ENCODE data around the gene PRPF40A.

Gene PRPF40A

DNA sequence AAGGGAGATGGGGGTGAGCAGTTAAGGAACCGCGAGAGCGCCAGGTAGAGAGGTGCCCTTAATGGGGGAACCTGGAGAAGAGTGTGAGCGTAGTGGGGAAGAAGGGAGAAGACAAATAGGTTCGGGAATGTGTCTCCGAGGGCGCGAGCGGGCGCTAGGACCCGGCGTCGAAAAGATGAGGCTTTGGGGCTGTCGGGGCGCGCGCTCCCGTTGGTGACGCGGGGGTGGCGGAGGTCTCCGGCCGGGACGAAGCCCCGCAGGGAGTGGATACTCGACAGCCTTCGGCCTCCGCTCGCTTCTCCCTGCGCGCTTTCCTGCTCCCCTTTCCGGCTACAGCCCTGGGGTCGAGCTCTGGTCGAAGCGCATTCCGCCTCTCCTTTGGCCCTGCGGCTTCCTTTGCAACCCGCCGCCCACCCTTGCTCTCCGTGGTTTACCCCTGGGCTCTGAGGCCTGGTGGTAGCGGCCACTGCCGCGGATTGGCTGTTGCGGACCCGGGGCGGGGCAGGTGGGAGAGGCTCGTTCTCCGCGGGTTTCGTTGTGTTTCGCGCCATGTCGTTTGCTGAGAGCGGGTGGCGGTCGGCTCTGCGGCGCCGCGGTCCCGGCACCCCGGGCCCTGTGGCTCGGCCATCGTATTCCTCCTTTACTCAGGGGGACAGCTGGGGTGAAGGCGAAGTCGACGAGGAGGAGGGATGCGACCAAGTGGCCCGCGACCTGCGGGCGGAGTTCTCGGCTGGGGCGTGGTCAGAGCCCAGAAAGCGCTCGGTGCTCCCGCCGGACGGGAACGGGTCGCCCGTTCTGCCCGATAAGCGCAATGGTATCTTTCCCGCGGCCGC is 1.0 kb upstream of the PRPF40A start, which contains the start of gene ARL6IP6:
Gene ARL6IP6 (plus strand): TSS at position 545 of the 833 bp plus-strand sequence. CDS start 5 bp downstream, at position 550.
- DNase-seq (ENCODE audit: low read depth in 3 of 3, low spot score in 1 of 3), result peak; percentile 78 to 85 (median 79)

DNA sequence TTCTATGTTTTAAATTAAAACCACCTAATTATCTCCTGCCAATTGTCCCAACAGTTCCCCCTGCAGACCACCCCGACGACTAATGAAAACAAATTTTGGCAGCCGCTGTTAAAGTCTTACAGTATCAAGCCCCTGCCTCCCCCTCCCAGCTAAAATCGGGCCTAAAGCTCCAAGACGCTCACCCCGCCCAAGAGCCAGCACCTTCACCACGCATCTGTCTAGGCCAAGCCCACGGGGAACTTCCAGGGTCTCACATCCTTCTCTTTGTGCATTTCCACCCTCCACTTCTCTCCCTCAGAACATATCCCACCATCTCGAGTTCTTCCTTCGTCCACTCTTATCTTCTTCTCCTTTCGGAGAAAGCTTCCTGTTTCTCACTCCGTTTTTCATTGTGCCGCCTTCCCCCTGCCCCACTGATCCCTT is 445 bp downstream of the PRPF40A start:
- DNase-seq (ENCODE audit: low read depth in 3 of 3, low spot score in 1 of 3), result peak in 1 of 3 donors; percentile 22

DNA sequence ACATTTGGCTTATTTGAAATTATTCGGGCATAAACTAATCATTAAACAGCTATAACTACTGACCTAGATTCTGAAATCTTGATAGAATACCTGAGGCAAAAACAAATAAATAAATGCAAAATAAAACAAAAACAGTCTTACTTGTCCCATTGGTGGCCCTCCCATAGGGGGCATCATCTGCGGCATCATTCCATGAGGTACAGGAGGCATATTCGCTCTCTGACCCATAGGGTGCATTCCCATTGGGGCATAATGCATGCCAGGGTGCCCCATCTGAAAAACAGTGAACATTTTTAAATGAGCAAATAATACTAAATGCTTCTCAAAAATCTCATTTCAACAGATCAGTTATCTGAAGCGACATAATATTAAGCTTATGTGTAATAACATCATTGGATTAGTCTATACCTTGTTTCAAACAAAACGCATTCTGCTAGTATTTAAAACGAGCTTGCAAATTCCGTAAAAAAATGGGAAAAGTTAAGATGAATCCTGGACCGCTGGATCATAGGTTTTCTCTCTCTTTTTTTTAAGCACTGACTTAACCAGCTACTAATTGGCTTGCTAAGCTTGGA is 1.3 kb downstream of the PRPF40A start:
- no peak for DNase-seq (ENCODE audit: low read depth in 3 of 3, low spot score in 1 of 3)

DNA sequence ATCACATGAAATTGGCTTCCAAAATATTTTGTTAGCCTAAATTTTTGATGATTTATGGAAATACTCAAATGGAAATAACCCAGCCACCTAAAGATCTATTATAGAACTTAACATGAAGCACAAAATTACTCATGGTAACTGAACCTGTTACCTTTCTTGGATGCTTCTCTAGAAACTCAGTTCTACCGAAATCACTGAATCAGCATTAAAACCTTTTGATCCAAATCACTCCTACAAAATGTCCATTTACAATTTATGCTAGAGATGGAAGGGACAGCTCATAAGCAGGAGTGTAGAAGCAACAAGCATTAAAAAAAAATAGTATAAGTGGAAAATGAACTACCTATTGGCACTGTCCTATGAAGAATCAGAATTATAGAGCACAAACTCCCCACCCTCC is 2.1 kb downstream of the PRPF40A start:
- no peak for DNase-seq (ENCODE audit: low read depth in 3 of 3, low spot score in 1 of 3)

DNA sequence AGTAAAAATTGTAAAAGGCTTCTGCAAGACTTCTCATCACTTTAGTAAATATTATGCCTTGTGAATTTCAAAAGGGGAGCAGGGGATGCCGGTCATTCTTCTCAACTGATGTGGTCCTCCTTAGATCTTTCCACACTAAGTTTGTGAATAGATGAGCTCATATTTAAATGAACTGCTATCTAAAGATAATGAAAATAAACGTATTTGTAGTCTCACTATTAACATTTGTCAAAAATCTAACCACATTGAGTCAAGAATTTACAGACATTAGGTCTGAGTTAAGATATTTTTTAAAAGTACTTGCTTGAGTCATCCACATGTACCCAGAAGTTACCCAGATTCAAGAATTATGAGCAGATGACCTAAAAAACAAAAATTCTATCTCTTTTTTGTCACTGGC is 6.5 kb downstream of the PRPF40A start:
- DNase-seq (ENCODE audit: low read depth in 3 of 3, low spot score in 1 of 3), result no peak

DNA sequence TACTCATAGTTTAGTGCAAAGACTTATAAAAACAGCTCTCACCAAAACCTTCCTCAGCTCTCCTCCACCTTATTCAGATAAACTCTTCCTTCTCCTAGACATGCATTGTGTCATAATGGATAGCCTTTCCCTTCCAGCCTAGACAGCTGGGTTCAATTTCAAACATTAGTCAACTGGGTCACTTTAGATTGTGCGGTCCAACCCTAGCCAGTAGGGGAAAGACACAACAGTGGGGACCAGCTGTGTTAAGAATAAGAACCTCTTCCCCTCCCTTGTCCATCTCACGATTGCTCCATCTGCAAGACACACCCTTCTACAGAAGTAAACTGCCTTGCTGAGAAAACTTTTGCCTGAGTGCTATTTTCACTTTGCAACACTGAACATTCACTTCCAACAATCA is 8.5 kb downstream of the PRPF40A start:
- DNase-seq (ENCODE audit: low read depth in 3 of 3, low spot score in 1 of 3), result no peak

DNA sequence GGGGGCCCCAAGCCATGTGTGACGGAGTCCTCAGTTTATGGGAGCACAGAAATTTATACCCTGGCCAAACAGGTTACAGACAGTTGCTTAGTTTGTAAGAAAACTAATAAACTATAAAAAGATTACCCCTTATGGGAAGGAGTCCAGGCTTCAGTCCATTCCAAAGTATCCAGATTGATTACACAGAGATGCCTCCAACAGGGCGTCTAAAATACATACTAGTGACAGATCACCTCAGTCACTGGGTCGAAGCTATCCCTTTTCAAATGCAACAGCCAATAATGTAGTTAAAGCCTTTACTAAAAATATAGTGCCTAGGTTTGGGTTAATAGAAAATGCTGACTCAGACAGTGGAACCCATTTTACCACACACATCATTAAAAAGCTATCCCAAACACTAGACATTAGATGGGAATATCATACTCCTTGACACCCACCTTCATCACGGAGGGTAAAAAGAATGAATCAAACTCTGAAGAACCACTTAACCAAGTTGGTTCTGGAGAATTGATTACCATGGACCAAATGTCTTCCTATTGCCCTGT is 10.7 kb downstream of the PRPF40A start:
- DNase-seq (ENCODE audit: low read depth in 3 of 3, low spot score in 1 of 3), result no peak

DNA sequence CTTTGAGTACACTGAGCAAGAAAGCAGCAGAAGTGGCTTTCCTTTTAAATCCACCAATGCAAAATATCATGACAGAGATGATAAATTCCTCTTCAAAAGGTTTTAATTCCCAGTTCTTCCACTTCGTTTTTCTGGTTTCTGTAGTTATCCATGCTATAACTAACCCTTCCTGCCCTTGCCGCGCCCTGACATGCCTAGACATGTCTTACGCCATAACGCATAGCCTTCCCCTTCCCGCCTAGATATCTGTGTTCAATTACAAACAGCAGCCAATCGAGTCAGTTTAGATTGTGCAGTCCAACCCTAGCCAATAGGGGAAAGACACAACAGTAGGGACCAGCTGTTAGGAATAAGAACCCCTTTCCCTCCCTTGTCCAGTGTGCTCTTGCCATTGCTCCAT is 16.1 kb downstream of the PRPF40A start:
- no peak for DNase-seq (ENCODE audit: low read depth in 3 of 3, low spot score in 1 of 3)

DNA sequence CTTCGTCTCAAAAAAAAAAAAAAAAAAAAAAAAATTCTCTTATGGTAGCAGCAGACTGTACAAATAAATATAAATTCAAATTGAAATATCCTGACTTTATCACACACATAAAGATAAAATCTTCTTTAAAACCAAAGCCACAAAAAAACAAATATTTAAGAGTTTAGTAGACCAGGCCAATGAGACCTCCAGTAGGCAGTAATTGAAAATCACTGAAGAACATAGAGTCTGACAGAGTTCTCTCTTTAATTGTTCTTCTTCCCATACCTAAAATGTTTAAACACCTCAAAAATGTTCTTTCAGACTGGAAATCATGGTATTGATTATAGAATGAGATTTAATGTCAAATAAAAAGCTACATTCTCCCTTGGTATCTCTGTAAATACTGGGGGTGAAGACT is 20.8 kb downstream of the PRPF40A start:
- no peak for DNase-seq (ENCODE audit: low read depth in 3 of 3, low spot score in 1 of 3)

DNA sequence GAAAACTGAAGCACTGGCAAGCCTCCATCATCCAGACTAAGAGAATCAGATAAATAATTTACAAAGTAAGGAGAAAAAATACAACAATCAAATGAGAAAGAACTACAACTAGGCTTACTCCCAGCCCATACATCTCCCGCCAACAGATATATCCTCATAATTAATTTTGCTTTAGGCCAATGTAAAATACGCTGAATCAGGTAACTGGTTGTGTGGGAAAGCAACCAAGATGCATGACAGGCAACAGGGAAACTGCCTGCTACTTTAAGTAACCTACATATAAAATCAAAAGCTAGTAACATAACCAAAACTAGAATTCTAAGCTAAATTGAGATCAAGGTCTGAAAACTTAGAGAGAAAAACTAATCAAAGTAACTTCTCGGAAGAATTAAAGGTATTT is 21.5 kb downstream of the PRPF40A start:
- DNase-seq (ENCODE audit: low read depth in 3 of 3, low spot score in 1 of 3), result no peak

DNA sequence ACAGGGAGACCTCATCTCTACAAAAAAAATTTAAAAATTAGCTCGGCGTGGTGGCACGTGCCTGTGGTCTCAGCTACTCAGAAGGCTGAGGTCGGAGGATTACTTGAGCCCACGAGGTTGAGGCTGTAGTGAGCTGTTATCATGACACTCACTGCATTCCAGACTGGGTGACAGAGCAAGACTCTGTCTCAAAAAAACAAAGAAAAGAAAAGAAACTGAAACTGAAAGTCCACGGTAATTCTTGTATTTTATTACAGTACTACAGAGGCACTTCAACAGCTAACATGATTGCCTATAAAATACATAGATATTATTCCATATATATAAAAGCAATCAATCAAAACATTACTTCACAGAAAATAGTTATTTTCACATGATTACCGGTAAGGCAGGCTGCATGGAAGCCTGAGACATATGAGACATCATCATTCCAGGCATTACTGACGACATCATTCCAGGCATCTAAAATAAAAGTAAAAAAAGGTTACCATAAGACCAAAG is 23.1 kb downstream of the PRPF40A start:
- no peak for DNase-seq (ENCODE audit: low read depth in 3 of 3, low spot score in 1 of 3)

DNA sequence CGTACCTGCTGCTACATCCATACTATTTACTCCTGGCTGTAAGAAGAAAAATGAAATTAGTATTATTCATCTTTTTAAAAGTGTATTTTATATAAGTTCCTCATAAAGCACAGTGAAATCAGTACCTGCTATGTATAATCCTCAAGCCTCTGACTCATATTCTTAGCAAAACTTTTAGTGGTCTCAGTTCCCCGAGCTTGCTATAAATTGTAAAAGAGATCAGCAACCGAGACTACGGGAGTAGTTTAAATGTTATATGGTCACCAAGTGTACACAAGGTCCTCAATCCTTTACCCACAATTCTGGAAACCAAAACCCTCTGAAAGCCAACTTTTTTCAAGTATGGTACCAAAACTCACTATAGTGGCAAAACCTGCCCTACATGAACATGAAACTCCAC is 24.2 kb downstream of the PRPF40A start:
- no peak for DNase-seq (ENCODE audit: low read depth in 3 of 3, low spot score in 1 of 3)

DNA sequence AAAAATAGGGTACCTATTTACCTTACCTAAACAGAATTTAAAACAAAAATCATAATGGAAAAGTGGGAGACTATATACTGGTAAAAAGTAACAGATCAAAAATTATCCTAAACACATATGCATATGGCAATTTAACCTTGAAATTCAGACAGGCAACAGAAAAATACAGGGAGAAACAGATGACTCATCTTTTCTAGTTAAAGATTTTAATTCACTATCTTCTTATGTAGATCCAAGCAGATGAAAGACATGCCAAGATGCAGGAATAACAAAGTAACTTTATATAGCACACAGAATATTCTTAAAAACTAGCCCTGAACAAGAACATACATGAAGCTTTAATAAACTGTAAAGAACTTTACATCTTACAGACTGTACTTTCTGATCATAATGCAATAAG is 30.9 kb downstream of the PRPF40A start:
- DNase-seq (ENCODE audit: low read depth in 3 of 3, low spot score in 1 of 3), result no peak

DNA sequence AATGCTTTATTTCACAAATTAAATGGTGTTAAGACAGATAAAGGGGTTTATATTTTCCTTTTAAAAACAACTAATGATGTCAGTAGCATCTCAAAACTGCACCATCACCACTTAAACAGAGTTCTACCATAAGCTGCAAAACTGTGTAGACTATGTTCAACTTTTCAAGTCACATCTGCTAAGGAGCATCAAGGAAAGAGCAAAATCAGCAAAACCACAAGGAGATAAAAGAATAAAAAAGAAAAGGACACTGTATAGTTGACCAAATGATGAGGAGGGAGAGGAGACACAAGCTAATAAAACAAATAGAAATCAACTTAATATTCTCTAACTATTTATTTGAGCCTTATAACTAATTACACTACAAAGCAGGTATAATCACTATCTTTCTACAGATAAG is 33.9 kb downstream of the PRPF40A start:
- DNase-seq (ENCODE audit: low read depth in 3 of 3, low spot score in 1 of 3), result no peak

DNA sequence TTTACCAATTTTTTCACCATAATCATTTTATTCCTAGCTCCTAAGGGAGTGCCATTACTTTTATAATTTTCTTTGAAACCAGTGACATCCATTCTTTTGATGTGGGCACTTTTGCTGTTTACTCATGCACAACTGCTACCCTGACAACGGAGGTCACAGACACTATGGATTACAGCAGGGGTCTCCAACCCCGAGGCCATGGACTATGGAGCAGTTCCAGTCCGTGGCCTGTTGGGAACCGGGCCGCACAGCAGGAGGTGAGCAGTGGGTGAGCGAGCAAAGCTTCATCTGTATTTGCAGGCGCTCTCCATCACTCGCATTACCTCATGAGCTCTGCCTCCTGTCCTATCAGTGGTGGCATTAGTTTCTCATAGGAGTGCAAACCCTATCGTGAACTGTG is 34.6 kb downstream of the PRPF40A start:
- DNase-seq (ENCODE audit: low read depth in 3 of 3, low spot score in 1 of 3), result no peak

DNA sequence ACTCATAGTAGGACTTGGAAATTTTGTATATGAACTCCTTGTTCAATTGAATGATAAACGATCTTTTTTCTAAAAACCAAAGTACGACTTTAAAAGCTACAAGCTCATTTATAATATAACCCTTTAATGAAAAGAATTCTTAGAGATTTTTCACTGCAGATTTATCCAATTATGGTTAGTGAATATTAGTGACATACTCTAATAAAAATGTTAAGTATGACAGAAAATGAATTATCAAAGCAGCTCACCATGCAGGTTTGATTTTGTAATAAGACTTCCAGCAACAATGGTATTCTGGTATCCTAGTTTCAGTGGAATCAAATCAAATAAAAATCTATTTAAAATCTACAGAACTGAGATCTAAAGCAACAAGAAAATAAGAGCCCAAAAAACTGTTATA is 38.5 kb downstream of the PRPF40A start:
- no peak for DNase-seq (ENCODE audit: low read depth in 3 of 3, low spot score in 1 of 3)

DNA sequence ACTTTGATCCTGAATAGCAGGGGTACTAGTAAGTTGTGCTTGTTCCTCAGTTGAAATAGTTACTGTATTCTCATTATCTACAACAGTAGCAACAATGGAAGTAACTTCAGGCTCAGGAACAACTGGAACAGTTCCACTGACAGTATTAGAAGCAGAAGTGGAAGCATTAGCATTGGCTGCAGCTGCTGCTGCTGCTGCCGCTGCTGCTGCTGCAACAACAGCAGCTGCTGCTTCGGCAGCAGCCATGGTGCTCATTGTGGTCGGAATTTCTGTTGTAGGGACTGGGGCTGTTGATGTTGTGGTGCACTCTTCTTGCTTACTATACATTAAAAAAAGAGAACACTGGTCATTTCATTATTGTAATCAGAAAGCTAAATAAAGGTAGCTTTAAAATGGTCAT is 40.8 kb downstream of the PRPF40A start:
- DNase-seq (ENCODE audit: low read depth in 3 of 3, low spot score in 1 of 3), result no peak

DNA sequence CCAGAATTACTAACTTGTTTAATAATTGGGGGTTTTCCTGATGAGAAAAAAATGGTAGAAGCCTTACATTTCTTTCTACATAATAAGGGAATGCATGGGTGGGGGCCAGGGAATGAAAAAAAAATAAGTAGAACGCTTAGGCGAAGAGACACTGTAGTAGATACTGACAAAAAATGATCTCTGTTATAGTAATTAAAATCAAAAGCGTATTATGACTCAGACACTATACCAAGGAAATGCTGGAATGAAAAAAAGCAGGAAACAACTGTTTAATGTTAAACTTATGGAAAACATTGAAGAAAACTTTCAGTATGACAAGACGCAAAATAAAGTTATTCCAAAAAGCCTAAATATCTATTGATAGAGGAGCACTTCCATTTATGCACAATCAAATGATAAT is 42.9 kb downstream of the PRPF40A start:
- no peak for DNase-seq (ENCODE audit: low read depth in 3 of 3, low spot score in 1 of 3)

DNA sequence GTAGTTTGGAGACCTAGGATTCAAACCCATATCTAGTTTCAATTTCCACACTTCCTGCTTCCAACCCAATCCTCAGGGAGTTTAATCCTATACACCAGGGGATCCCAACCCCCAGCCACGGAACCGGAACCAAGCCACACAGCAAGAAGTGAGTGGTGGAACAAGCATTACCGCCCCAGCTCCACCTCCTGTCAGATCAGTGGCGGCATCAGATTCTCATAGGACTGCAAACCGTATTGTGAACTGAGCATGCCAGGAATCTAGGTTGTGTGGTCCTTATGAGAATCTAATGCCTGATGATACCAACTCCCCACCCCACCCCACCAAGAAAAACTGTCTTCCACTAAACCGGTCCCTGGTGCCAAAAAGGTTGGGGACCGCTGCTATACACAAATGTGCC is 52.5 kb downstream of the PRPF40A start:
- no peak for DNase-seq (ENCODE audit: low read depth in 3 of 3, low spot score in 1 of 3)

DNA sequence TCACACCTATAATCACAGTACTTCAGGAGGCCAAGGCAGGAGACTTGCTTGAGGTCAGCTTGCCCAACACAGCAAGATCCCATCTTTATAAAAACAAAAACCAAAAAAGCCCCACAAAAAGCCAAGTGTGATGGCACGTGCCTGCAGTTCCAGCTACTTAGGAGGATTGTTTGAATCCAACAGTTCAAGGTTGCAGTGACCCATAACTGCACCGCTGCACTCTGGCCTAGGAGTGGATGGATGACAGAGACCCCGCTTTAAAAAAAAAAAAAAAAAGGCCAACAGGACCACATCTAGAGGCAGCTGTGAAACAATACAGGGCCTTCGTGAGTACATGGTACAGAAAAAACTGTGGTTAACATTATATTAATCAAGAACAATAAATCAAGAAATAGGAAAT is 56.2 kb downstream of the PRPF40A start:
- DNase-seq (ENCODE audit: low read depth in 3 of 3, low spot score in 1 of 3), result no peak

DNA sequence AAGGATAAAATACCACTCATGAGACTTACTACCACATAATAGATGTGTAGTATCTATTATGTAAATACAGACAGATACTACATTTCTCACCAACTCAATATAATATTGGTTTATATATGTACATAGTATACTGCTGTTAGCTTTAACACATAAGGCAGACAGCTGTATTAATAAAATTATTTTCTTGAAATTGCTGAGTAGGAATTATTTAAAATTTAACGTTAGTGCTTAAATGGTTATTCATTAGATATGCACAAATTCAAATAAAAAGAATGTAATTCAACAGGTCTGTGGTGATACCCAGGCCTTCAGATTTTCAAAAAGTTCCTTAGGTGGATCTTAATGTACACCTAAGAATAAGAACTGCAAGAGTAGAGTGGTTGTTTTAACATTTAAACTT is 59.0 kb downstream of the PRPF40A start:
- DNase-seq (ENCODE audit: low read depth in 3 of 3, low spot score in 1 of 3), result no peak

DNA sequence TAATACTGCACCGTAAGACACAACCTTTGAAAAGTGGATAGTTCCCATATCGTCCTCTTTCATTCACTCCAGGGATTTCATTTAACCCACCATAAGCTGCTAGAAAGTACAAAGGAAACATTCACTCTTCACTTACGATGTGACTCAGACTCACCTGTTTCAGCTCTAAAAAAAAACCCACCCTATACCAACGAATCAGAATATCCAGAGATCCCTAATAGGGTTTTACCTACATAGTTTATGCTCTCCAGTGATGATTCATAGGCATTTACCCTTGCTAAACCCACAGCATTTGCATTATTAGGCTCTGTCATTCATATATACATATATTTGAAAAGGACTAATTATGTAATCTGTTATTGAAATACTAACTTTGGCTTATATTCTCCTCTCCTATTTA is 60.2 kb downstream of the PRPF40A start:
- no peak for DNase-seq (ENCODE audit: low read depth in 3 of 3, low spot score in 1 of 3)

Measured in stimulated activated CD4-positive, alpha-beta T cell treated with anti-CD3 and anti-CD28 coated beads, TNF-alpha, amount 100 ng/mL, for 1 hour (primary cell).